Sigmoid colon (tissue), 3 donors: ENCODE measurements around the gene IL17RE.

Experiments
- POLR2A ChIP-seq, 2 donors: fragments of 450-650 bp; IDR thresholded peaks; one replicate each; pipeline ENCODE4 v1.6.1; 2016; ENCODE audit warnings: antibody characterized with exemption in 2 of 2, mild to moderate bottlenecking in 2 of 2, moderate library complexity in 2 of 2
- TF ChIP-seq, protein P1 (sequence below), 4 experiments: fragments of 450-650 bp in 3 of 4; fragments of 200-600 bp in 1 of 4; IDR thresholded peaks; one replicate each; pipeline ENCODE4 v1.5.1; 2016 to 2019; ENCODE audit warnings: antibody characterized with exemption in 4 of 4, mild to moderate bottlenecking in 3 of 4, moderate library complexity in 2 of 4

DNA sequence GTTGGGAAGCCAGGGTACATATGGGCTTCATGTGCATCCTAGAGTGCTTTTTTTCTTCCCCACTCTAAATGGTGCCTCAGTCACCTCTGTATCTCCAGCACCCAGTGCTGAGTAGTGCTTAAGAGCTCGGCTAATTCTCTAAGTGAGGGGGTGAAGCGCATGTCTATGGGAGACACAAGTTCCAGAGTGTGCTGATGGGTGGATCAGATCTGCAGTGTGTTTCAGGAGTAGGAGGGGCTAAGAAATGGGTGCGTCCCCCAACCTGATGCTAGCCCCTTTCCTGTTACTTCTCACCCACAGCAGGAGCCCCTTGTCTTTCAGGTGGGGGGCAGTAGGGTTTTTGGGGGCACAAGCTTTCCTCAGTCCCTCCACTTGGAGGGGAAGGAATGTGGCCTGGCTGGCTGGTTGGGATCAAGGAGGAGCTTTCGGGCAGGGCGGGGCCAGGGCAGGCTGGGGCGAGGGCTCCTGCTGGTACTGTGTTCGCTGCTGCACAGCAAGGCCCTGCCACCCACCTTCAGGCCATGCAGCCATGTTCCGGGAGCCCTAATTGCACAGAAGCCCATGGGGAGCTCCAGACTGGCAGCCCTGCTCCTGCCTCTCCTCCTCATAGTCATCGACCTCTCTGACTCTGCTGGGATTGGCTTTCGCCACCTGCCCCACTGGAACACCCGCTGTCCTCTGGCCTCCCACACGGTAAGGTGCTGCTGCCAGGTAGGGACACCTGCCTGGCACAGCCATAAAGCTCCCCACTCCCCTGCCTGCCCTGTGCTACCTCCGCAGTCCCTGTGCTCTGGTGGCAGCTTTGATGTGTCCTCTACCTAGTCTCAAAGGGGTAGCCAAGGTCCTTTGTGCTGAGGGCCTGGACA lies at the start of gene IL17RE:
- TF ChIP-seq, protein P1, sequence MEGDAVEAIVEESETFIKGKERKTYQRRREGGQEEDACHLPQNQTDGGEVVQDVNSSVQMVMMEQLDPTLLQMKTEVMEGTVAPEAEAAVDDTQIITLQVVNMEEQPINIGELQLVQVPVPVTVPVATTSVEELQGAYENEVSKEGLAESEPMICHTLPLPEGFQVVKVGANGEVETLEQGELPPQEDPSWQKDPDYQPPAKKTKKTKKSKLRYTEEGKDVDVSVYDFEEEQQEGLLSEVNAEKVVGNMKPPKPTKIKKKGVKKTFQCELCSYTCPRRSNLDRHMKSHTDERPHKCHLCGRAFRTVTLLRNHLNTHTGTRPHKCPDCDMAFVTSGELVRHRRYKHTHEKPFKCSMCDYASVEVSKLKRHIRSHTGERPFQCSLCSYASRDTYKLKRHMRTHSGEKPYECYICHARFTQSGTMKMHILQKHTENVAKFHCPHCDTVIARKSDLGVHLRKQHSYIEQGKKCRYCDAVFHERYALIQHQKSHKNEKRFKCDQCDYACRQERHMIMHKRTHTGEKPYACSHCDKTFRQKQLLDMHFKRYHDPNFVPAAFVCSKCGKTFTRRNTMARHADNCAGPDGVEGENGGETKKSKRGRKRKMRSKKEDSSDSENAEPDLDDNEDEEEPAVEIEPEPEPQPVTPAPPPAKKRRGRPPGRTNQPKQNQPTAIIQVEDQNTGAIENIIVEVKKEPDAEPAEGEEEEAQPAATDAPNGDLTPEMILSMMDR (IDR thresholded peaks at IDR 0.05), result no peak
- TF ChIP-seq POLR2A (IDR thresholded peaks at IDR 0.05), result peak in 1 of 2 donors; percentile 21
